Inflammatory macrophage (primary cell): ENCODE measurements around the gene ZNF420.
"Not testable (repeated sequence)": the region's sequence is repeated elsewhere in the genome, so short reads cannot be mapped to it uniquely, and the experiment has no call there.

Source experiments
- DNase-seq, 2 donors: peaks; one replicate each; pipeline ENCODE4 v3.0.0-alpha.2; 2020 to 2022
- total RNA-seq, 18 experiments: gene quantifications; one replicate each; lab custom pipeline; 2026; ENCODE audit warnings: mixed read lengths in 6 of 18, inconsistent platforms in 2 of 18; lab: John Stamatoyannopoulos, UW

Gene ZNF420
- total RNA-seq: 0.68 to 11.4 (median 6.2) reads per million in 18 experiments

- peak; percentile 94 to 95 for DNase-seq
These were observed at the start of gene ZNF420 for GRCh38 chr19:37077934-37078716. Gene ZNF420 (plus strand): TSS chr19:37078433. CDS start chr19:37089119, 10,686 bp downstream.

- DNase-seq: no peak
These were observed 33.1 kb upstream of the ZNF420 start for GRCh38 chr19:37045140-37045539.

- no peak for DNase-seq
These were observed 22.9 kb upstream of the ZNF420 start for GRCh38 chr19:37055330-37055729.

GRCh38 chr19:37056776-37057175, 21.5 kb upstream of the ZNF420 start:
- DNase-seq: no peak

GRCh38 chr19:37059142-37059541, 19.1 kb upstream of the ZNF420 start:
- no peak for DNase-seq

- DNase-seq: not testable (repeated sequence)
These were observed 13.3 kb upstream of the ZNF420 start for GRCh38 chr19:37064886-37065285.

- no peak for DNase-seq
These were observed 4.1 kb upstream of the ZNF420 start for GRCh38 chr19:37074111-37074510.

GRCh38 chr19:37074819-37075362, 3.3 kb upstream of the ZNF420 start:
- no peak for DNase-seq

- not testable (repeated sequence) for DNase-seq
These were observed 1.7 kb upstream of the ZNF420 start for GRCh38 chr19:37076524-37076923.

- no peak for DNase-seq
These were observed 716 bp upstream of the ZNF420 start for GRCh38 chr19:37077501-37077933.

GRCh38 chr19:37078717-37079032, 442 bp downstream of the ZNF420 start:
- no peak for DNase-seq

GRCh38 chr19:37079238-37079637, 1.0 kb downstream of the ZNF420 start:
- DNase-seq: no peak

- DNase-seq: no peak
These were observed 4.1 kb downstream of the ZNF420 start for GRCh38 chr19:37082307-37082706.

- no peak for DNase-seq
These were observed 8.9 kb downstream of the ZNF420 start for GRCh38 chr19:37087110-37087509.

GRCh38 chr19:37095859-37096258, 17.6 kb downstream of the ZNF420 start:
- DNase-seq: no peak

GRCh38 chr19:37098570-37098969, 20.3 kb downstream of the ZNF420 start:
- DNase-seq: no peak

- not testable (repeated sequence) for DNase-seq
These were observed 25.9 kb downstream of the ZNF420 start for GRCh38 chr19:37104135-37104534.

GRCh38 chr19:37111753-37112152, 33.5 kb downstream of the ZNF420 start:
- not testable (repeated sequence) for DNase-seq

- no peak for DNase-seq
These were observed 35.8 kb downstream of the ZNF420 start for GRCh38 chr19:37114001-37114400.

GRCh38 chr19:37122093-37122492, 43.9 kb downstream of the ZNF420 start:
- not testable (repeated sequence) for DNase-seq

GRCh38 chr19:37127999-37128820, 50.0 kb downstream of the ZNF420 start:
- DNase-seq: no peak

GRCh38 chr19:37128821-37129177, 50.6 kb downstream of the ZNF420 start:
- no peak for DNase-seq

GRCh38 chr19:37136111-37136510, 57.9 kb downstream of the ZNF420 start:
- DNase-seq: no peak

GRCh38 chr19:37148214-37148613, 70.0 kb downstream of the ZNF420 start:
- DNase-seq: no peak
